A673 (cell line): Measurements from ENCODE around the gene TOP3B. TPM values are rescaled to one million over a fixed set of nuclear protein-coding genes. Genes with fewer than 3 reads are reported as not detected.
A peak's percentile ranks its signal among the peaks of the same experiment; 100 is the strongest.

Experiments used
- BruUV-seq: library from RNA; stranded (reverse); fragments of 400-500 nt; replicated peaks from 2 replicates; lab custom pipeline; 2021; lab: Mats Ljungman, UMichigan
- CTCF ChIA-PET: fragments of 300-600 bp; sonication (Branson Sonifier 250); formaldehyde crosslinking; loops from one replicate; lab custom pipeline; 2022; ENCODE audit warnings: antibody characterized with exemption; lab: Charles Lee
- POLR2A ChIA-PET: fragments of 300-600 bp; sonication (Branson Sonifier 250); formaldehyde crosslinking; loops from one replicate; lab custom pipeline; 2022; ENCODE audit warnings: antibody characterized with exemption; ENCODE audit not compliant: low non-redundant PET; lab: Charles Lee
- DNase-seq: peaks from one replicate; pipeline ENCODE4 v3.0.0-alpha.2; 2015; ENCODE audit warnings: low spot score
- H3K27ac ChIP-seq: fragments of 200-600 bp; sonication (generic); 2 replicates; pipeline ENCODE4 v1.5.1; 2016; ENCODE audit warnings: mixed run types, low read depth, mild to moderate bottlenecking, mixed read lengths, antibody characterized with exemption, low read length; ENCODE audit not compliant: poor library complexity, severe bottlenecking
- H3K27me3 ChIP-seq: fragments of 200-600 bp; sonication (generic); replicated peaks from 2 replicates; pipeline ENCODE4 v1.6.1; 2017; ENCODE audit warnings: mixed run types, low read depth, mild to moderate bottlenecking, mixed read lengths, antibody characterized with exemption, low read length; ENCODE audit not compliant: insufficient read depth, poor library complexity
- H3K36me3 ChIP-seq: fragments of 200-600 bp; sonication (generic); 2 replicates; pipeline ENCODE4 v1.6.1; 2016; ENCODE audit warnings: mixed run types, mild to moderate bottlenecking, mixed read lengths, antibody characterized with exemption, low read length; ENCODE audit not compliant: insufficient read depth, poor library complexity, severe bottlenecking
- H3K4me1 ChIP-seq: fragments of 200-600 bp; sonication (generic); 2 replicates; pipeline ENCODE4 v1.6.1; 2017; ENCODE audit warnings: mixed run types, mild to moderate bottlenecking, mixed read lengths, antibody characterized with exemption, low read length; ENCODE audit not compliant: insufficient read depth, poor library complexity, severe bottlenecking
- H3K4me3 ChIP-seq: fragments of 200-600 bp; sonication (generic); 2 replicates; pipeline ENCODE4 v1.5.1; 2016; ENCODE audit warnings: low read depth, mixed run types, mild to moderate bottlenecking, mixed read lengths, low read length; ENCODE audit not compliant: poor library complexity, severe bottlenecking
- H3K9me3 ChIP-seq: fragments of 200-600 bp; sonication (generic); 2 replicates; pipeline ENCODE4 v1.6.1; 2016; ENCODE audit warnings: mixed run types, low read depth, mild to moderate bottlenecking, mixed read lengths, antibody characterized with exemption, low read length; ENCODE audit not compliant: poor library complexity, severe bottlenecking
- CTCF ChIP-seq: fragments of 300-800, 200-600 bp; sonication (generic); conservative IDR thresholded peaks from 2 replicates; pipeline ENCODE4 v1.5.1; 2017; ENCODE audit warnings: low read depth, mild to moderate bottlenecking, antibody characterized with exemption, low read length, moderate library complexity, mixed read lengths
- EZH2 ChIP-seq: fragments of 200-600 bp; sonication (generic); IDR thresholded peaks from 2 replicates; pipeline ENCODE4 v1.6.1; 2017; ENCODE audit warnings: borderline replicate concordance, low read depth, mild to moderate bottlenecking, mixed read lengths, antibody characterized with exemption, low read length; ENCODE audit not compliant: poor library complexity, severe bottlenecking
- intact Hi-C: fragments of 100-400 bp; cut with micrococcal nuclease; formaldehyde crosslinking; loops from one replicate; pipeline ENCODE4 v1.10.0; 2022; ENCODE audit not compliant: unreplicated experiment
- total RNA-seq: library from RNA; stranded (reverse); gene quantifications from 2 replicates; pipeline ENCODE4 v1.2.3, GENCODE V29; 2021

The TOP3B gene
- total RNA-seq, 1 experiment from 2014 or later: 60.2 TPM

DNA sequence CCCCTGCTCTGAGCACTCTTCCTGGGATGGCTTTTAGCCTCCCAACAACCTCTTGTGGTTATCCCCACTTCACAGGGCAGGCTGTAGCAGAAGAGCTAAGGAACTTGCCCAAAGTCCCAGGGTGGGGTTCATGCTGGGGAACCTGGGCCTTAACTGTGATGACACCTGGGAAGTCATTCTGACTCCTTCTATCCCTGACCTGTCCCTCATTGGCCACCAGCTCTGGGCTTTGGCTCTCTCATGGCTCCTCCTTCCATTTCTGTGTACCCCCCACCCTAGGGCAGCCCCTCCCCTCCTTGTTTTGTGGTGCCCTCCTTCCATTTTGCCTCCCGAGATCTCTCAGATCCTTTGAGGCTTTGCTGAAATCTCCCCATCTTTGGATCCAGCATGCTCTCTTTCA is 32.6 kb downstream of the TOP3B start:
- Histone ChIP-seq H3K9me3 (no peaks in the 10 kb centered on the region), H3K36me3 (peaks cover 6% of the 10 kb centered on the region), H3K4me1 (peaks cover 39% of the 10 kb centered on the region), H3K27ac (peak overlapping the region; percentile 62), H3K4me3 (no peak overlapping the region), H3K27me3 (no peaks in the 10 kb centered on the region)
- intact Hi-C loops: no loop called here
- CTCF ChIA-PET: no interaction called here
- POLR2A ChIA-PET: no interaction called here
- BruUV-seq: no TSS peak
- TF ChIP-seq EZH2 (no peak), CTCF (no peak)
- no peak for DNase-seq

- Histone ChIP-seq H3K27ac (peak overlapping the region; percentile 62), H3K9me3 (no peaks in the 10 kb centered on the region), H3K4me3 (no peak overlapping the region), H3K4me1 (peaks cover 39% of the 10 kb centered on the region), H3K27me3 (no peaks in the 10 kb centered on the region), H3K36me3 (peaks cover 10% of the 10 kb centered on the region)
- ChIA-PET POLR2A (no interaction called here), CTCF (no interaction called here)
- TF ChIP-seq CTCF (no peak), EZH2 (no peak)
- no TSS peak for BruUV-seq
- DNase-seq: no peak
- intact Hi-C loops: no loop called here
Observed at GRCh38 chr22:21949569-21949918, 33.0 kb downstream of the TOP3B start.

DNA sequence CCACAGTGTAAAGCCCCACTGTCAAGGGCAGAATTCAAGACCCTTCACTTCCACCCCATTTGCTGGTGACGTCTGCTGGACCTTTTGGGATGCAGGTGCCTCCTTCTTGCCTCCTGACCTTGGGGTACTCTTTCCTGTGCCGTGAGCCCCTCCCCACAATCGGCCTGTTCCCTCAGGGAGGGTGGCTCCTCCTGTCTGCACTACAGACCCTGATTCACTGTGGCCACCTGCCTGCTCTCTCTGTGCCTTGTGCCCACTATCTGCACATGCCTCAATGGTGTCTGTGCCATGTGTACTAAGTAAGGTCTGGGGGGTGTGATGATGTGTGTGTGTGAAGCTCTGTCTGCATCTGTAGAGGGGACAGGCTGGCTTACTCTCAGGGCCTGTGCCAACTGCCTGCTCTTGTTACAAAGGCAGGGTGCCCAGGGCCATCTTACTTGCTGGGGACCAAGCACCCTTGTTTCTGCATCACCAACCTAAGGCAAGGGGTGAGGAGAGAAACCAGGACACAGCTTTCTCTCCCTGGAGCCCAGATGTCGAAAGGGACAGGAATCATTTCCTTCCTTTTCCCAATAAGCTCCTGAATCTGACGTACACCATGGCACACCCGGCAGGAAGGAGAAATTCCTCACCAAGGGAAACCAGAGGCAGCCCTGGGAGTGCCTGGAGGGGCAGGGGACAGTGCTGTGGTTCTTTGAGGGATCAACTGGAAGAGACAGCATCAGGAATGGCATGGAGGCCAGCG is 33.6 kb downstream of the TOP3B start:
- BruUV-seq: no TSS peak
- Histone ChIP-seq H3K36me3 (peaks cover 16% of the 10 kb centered on the region), H3K4me3 (no peak overlapping the region), H3K9me3 (no peaks in the 10 kb centered on the region), H3K27me3 (no peaks in the 10 kb centered on the region), H3K4me1 (peaks cover 45% of the 10 kb centered on the region), H3K27ac (peak overlapping the region; percentile 62)
- ChIA-PET POLR2A (no interaction called here), CTCF (interaction anchor here (1.2 kb wide), 1 partner anchor 10 kb away, joined by 4 read pairs; no protein-coding TSS in a partner anchor)
- no peak for TF ChIP-seq CTCF
- TF ChIP-seq EZH2: no peak
- no peak for DNase-seq
- intact Hi-C loops: no loop called here
